A673 (cell line): ENCODE measurements around the gene MILR1. TPM values are rescaled to one million over a fixed set of nuclear protein-coding genes. Genes with fewer than 3 reads are reported as not detected.

Source experiments
- BruUV-seq: library from RNA; stranded (reverse); fragments of 400-500 nt; replicated peaks from 2 replicates; lab custom pipeline; 2021; lab: Mats Ljungman, UMichigan
- CTCF ChIA-PET: fragments of 300-600 bp; sonication (Branson Sonifier 250); formaldehyde crosslinking; loops from one replicate; lab custom pipeline; 2022; ENCODE audit warnings: antibody characterized with exemption; lab: Charles Lee
- POLR2A ChIA-PET: fragments of 300-600 bp; sonication (Branson Sonifier 250); formaldehyde crosslinking; loops from one replicate; lab custom pipeline; 2022; ENCODE audit warnings: antibody characterized with exemption; ENCODE audit not compliant: low non-redundant PET; lab: Charles Lee
- DNase-seq: peaks from one replicate; pipeline ENCODE4 v3.0.0-alpha.2; 2015; ENCODE audit warnings: low spot score
- H3K27ac ChIP-seq: fragments of 200-600 bp; sonication (generic); 2 replicates; pipeline ENCODE4 v1.5.1; 2016; ENCODE audit warnings: mixed run types, low read depth, mild to moderate bottlenecking, mixed read lengths, antibody characterized with exemption, low read length; ENCODE audit not compliant: poor library complexity, severe bottlenecking
- H3K27me3 ChIP-seq: fragments of 200-600 bp; sonication (generic); replicated peaks from 2 replicates; pipeline ENCODE4 v1.6.1; 2017; ENCODE audit warnings: mixed run types, low read depth, mild to moderate bottlenecking, mixed read lengths, antibody characterized with exemption, low read length; ENCODE audit not compliant: insufficient read depth, poor library complexity
- H3K36me3 ChIP-seq: fragments of 200-600 bp; sonication (generic); 2 replicates; pipeline ENCODE4 v1.6.1; 2016; ENCODE audit warnings: mixed run types, mild to moderate bottlenecking, mixed read lengths, antibody characterized with exemption, low read length; ENCODE audit not compliant: insufficient read depth, poor library complexity, severe bottlenecking
- H3K4me1 ChIP-seq: fragments of 200-600 bp; sonication (generic); 2 replicates; pipeline ENCODE4 v1.6.1; 2017; ENCODE audit warnings: mixed run types, mild to moderate bottlenecking, mixed read lengths, antibody characterized with exemption, low read length; ENCODE audit not compliant: insufficient read depth, poor library complexity, severe bottlenecking
- H3K4me3 ChIP-seq: fragments of 200-600 bp; sonication (generic); 2 replicates; pipeline ENCODE4 v1.5.1; 2016; ENCODE audit warnings: low read depth, mixed run types, mild to moderate bottlenecking, mixed read lengths, low read length; ENCODE audit not compliant: poor library complexity, severe bottlenecking
- H3K9me3 ChIP-seq: fragments of 200-600 bp; sonication (generic); 2 replicates; pipeline ENCODE4 v1.6.1; 2016; ENCODE audit warnings: mixed run types, low read depth, mild to moderate bottlenecking, mixed read lengths, antibody characterized with exemption, low read length; ENCODE audit not compliant: poor library complexity, severe bottlenecking
- EZH2 ChIP-seq: fragments of 200-600 bp; sonication (generic); IDR thresholded peaks from 2 replicates; pipeline ENCODE4 v1.6.1; 2017; ENCODE audit warnings: borderline replicate concordance, low read depth, mild to moderate bottlenecking, mixed read lengths, antibody characterized with exemption, low read length; ENCODE audit not compliant: poor library complexity, severe bottlenecking
- intact Hi-C: fragments of 100-400 bp; cut with micrococcal nuclease; formaldehyde crosslinking; loops from one replicate; pipeline ENCODE4 v1.10.0; 2022; ENCODE audit not compliant: unreplicated experiment
- total RNA-seq: library from RNA; stranded (reverse); gene quantifications from 2 replicates; pipeline ENCODE4 v1.2.3, GENCODE V29; 2021
- TF ChIP-seq, protein P1 (sequence below): fragments of 300-800, 200-600 bp; sonication (generic); conservative IDR thresholded peaks from 2 replicates; pipeline ENCODE4 v1.5.1; 2017; ENCODE audit warnings: low read depth, mild to moderate bottlenecking, antibody characterized with exemption, low read length, moderate library complexity, mixed read lengths

MILR1 gene
- total RNA-seq, 1 experiment from 2014 or later, result not detected

DNA sequence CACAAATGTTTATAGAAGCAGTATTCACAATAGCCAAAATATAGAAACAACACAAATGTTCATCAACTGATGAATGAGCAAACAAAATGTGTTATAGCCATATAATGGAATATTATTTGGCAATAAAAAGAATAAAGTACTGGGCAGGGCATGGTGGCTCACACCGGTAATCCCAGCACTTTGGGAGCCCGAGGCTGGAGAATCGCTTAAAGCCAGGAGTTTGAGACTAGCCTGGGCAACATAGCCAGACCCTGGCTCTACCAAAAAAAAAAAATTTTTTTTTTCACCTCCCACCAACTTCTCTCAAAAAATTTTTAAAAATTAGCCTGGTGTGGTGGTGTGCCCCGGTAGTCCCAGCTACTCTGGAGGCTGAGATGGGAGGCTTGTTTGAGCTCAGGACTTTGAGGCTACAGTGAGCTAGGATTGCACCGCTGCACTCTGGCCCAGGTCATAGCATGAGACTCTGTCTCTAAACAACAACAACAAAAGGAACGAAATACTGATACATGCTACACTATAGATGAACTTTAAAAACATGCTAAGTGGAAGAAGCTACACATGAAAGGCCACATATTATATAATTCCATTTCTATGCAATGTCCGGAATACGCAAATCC lies 47.6 kb upstream of the MILR1 start:
- no peak for TF ChIP-seq EZH2
- TF ChIP-seq, protein P1, sequence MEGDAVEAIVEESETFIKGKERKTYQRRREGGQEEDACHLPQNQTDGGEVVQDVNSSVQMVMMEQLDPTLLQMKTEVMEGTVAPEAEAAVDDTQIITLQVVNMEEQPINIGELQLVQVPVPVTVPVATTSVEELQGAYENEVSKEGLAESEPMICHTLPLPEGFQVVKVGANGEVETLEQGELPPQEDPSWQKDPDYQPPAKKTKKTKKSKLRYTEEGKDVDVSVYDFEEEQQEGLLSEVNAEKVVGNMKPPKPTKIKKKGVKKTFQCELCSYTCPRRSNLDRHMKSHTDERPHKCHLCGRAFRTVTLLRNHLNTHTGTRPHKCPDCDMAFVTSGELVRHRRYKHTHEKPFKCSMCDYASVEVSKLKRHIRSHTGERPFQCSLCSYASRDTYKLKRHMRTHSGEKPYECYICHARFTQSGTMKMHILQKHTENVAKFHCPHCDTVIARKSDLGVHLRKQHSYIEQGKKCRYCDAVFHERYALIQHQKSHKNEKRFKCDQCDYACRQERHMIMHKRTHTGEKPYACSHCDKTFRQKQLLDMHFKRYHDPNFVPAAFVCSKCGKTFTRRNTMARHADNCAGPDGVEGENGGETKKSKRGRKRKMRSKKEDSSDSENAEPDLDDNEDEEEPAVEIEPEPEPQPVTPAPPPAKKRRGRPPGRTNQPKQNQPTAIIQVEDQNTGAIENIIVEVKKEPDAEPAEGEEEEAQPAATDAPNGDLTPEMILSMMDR, result no peak
- Histone ChIP-seq H3K4me3 (no peak overlapping the region), H3K27ac (no peak overlapping the region), H3K9me3 (no peaks in the 10 kb centered on the region), H3K36me3 (no peaks in the 10 kb centered on the region), H3K4me1 (no peaks in the 10 kb centered on the region), H3K27me3 (no peaks in the 10 kb centered on the region)
- intact Hi-C loops, result no loop called here
- ChIA-PET CTCF (no interaction called here), POLR2A (no interaction called here)
- DNase-seq, result no peak
- BruUV-seq, result no TSS peak

DNA sequence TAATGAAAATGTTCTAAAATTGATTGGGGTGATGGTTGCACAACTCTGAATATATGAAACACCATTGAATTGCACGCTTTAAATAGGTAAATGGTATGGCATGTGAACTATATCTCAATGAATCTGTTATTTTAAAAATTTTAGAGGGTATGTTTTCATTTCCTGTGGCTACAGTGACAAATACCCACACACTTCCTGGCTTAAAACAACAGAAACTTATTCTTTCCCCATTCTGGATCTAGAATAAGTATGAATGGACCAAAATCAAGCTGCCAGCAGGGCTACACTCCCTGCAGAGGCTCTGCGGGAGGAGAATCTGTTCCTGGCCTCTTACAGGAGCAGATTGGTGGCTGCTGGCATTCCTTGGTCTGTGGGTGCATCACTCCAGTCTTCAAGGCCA lies 47.0 kb upstream of the MILR1 start:
- no peak for TF ChIP-seq EZH2
- TF ChIP-seq, protein P1, result no peak
- no peak for DNase-seq
- no peak overlapping the region for H3K27ac ChIP-seq
- ChIA-PET POLR2A (no interaction called here), CTCF (no interaction called here)
- H3K27me3 ChIP-seq, result no peaks in the 10 kb centered on the region
- no TSS peak for BruUV-seq
- H3K4me3 ChIP-seq, result no peak overlapping the region
- no peaks in the 10 kb centered on the region for H3K36me3 ChIP-seq
- no peaks in the 10 kb centered on the region for H3K4me1 ChIP-seq
- no peaks in the 10 kb centered on the region for H3K9me3 ChIP-seq
- intact Hi-C loops, result no loop called here

DNA sequence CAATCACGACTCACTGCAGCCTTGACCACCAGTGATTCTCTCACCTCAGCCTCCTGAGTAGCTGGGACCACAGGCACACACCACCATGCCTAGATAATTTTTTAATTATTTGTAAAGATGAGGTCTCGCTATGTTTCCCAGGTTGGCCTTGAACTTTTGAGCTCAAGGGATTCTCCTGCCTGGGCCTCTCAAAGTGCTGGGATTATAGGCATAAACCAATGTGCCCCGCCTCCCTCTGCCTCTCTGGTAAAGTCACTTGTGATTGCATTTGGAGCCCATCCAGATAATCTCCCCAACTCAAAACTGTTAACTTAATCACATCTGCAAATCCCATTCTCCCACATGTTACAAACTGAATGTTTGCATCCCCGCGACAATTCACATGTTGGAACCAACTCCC lies 46.4 kb upstream of the MILR1 start:
- DNase-seq, result no peak
- BruUV-seq, result no TSS peak
- Histone ChIP-seq H3K4me1 (no peaks in the 10 kb centered on the region), H3K27ac (no peak overlapping the region), H3K4me3 (no peak overlapping the region), H3K9me3 (no peaks in the 10 kb centered on the region), H3K27me3 (no peaks in the 10 kb centered on the region), H3K36me3 (no peaks in the 10 kb centered on the region)
- ChIA-PET POLR2A (no interaction called here), CTCF (no interaction called here)
- intact Hi-C loops, result no loop called here
- TF ChIP-seq EZH2, result no peak
- TF ChIP-seq, protein P1, result no peak
